Mammary epithelial cell (primary cell): Measurements from ENCODE around the gene LRRK2.

Experiments
- EZH2 ChIP-seq: IDR thresholded peaks from 2 replicates; pipeline ENCODE4 v1.6.1; 2012; ENCODE audit warnings: low read length, inconsistent platforms, borderline replicate concordance
- TF ChIP-seq, protein P1 (sequence below), 2 donors: IDR thresholded peaks in 1 of 2; conservative IDR thresholded peaks in 1 of 2; 2 replicates each; pipeline ENCODE4 v1.5.1; 2011 to 2012; ENCODE audit warnings: inconsistent platforms in 2 of 2, low read length in 2 of 2, mild to moderate bottlenecking in 2 of 2, control low read depth in 1 of 2, low read depth in 1 of 2; ENCODE audit not compliant: insufficient read depth in 1 of 2; ENCODE audit errors: extremely low read depth in 1 of 2

DNA sequence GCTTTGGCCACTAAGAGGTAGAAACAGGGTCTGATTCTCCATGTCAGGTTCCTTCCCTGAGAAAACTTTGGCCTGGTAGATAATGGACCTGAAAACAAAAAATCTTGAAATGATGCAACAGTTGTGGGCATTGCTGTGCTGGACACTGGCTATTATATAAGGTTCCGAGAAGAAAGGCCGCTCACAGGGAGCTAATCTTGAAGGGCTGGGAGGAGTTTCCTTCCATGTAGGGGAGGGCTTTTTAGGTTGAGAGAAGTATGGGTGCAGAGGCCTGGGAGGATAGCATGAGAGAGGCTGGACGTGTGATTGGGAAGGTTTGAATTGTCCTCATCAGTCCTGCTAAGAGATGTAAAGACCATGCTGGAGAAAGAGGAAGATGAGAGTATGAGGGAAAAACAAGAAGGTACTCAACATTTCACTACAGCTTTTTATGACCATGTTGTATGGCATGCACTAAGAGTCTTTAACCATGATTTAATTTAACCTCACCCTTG, 11.6 kb downstream of the LRRK2 start:
- TF ChIP-seq, protein P1, sequence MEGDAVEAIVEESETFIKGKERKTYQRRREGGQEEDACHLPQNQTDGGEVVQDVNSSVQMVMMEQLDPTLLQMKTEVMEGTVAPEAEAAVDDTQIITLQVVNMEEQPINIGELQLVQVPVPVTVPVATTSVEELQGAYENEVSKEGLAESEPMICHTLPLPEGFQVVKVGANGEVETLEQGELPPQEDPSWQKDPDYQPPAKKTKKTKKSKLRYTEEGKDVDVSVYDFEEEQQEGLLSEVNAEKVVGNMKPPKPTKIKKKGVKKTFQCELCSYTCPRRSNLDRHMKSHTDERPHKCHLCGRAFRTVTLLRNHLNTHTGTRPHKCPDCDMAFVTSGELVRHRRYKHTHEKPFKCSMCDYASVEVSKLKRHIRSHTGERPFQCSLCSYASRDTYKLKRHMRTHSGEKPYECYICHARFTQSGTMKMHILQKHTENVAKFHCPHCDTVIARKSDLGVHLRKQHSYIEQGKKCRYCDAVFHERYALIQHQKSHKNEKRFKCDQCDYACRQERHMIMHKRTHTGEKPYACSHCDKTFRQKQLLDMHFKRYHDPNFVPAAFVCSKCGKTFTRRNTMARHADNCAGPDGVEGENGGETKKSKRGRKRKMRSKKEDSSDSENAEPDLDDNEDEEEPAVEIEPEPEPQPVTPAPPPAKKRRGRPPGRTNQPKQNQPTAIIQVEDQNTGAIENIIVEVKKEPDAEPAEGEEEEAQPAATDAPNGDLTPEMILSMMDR (conservative IDR thresholded peaks at IDR 0.05 in 1 of 2, IDR thresholded peaks at IDR 0.05 in 1 of 2; ENCODE audit: extremely low read depth in 1 of 2, insufficient read depth in 1 of 2, low read depth in 1 of 2, low read length in 2 of 2), result no peak
- no peak for TF ChIP-seq EZH2
